C1 segment of cervical spinal cord (tissue), 14 donors: Measurements from ENCODE around the gene GOLM1.
"Not testable (repeated sequence)": the region's sequence is repeated elsewhere in the genome, so short reads cannot be mapped to it uniquely, and the experiment has no call there.

ENCODE experiments used
- DNase-seq, 14 donors: peaks; one replicate each; lab custom pipeline; 2025; lab: John Stamatoyannopoulos, UW

The GOLM1 gene, protein sequence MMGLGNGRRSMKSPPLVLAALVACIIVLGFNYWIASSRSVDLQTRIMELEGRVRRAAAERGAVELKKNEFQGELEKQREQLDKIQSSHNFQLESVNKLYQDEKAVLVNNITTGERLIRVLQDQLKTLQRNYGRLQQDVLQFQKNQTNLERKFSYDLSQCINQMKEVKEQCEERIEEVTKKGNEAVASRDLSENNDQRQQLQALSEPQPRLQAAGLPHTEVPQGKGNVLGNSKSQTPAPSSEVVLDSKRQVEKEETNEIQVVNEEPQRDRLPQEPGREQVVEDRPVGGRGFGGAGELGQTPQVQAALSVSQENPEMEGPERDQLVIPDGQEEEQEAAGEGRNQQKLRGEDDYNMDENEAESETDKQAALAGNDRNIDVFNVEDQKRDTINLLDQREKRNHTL

DNA sequence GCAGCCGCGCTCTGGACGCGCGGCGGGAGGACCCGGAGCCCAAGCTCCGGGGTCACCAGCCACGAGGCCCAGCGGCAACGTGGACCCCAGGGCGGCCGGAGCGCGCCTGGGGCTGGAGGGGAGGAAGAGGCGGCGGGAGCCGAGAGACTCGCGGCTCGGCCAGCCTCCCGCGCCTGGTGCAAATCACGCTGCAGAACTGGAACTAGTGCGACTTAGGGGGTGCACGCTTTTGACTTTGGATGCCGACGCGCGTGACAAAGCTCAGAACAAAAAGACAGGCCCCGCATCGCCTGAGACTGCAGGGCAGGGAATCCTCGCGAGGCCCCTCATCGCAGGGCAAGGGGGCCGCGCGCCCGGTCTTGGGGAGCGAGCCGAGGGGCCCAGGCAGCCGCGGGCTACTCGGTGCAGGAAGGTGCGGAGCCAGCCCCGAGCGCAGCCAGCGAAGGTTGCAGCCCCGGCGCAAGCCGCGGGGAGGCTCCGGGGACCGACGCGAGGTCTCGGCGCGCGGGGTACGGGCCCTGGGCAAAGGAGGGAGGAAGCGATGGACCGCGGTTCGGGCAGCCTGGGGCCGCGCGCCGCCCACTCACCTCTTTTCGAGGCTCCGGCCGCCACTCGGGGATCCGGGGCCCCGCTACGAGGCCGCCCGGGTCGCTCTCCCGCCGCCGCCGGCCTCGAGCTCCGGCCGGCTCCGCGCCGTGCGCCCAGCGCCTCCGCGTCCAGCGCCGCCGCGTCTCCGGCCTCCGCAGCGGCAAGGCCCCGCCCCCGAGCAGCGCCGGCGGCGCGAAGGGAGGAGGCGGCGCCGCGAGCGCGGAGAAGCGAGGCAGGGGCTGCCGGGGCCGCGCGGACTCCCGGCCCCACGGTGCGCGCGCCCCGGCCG lies at the start of gene GOLM1:
TSS of gene GOLM1 (minus strand) at position 735 of the 877 bp plus-strand sequence. CDS start 20,238 bp downstream, outside the sequence.
- DNase-seq = peak in 7 of 14 donors; percentile 11 to 73 (median 45)

DNA sequence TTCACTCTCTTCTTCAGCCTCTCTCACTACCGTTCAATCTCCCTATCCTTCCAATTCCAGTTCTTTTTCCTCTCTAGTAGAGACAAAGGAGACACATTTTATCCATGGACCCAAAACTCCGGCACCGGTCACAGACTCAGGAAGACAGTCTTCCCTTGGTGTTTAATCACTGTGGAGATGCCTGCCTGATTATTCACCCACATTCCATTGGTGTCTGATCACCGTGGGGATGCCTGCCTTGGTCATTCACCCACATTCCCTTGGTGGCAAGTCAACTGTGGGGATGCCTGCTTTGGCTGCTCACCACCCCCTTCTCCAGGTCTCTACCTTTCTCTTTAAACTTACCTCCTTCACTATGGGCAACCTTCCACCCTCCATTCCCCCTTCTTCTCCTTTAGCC lies 47.3 kb upstream of the GOLM1 start:
- DNase-seq = not testable (repeated sequence)

DNA sequence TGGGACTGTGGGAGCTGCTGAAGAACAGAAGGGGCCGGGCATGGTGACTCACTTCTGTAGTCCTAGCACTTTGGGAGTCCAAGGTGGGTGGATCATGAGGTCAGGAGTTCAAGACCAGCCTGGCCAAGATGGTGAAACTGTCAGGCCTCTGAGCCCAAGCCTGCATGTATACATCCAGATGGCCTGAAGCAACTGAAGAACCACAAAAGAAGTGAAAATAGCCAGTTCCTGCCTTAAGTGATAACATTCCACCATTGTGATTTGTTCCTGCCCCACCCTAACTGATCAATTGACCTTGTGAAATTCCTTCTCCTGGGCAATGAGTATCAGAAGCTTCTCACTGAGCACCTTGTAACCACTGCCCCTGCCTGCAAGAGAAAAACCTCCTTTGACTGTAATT lies 46.6 kb upstream of the GOLM1 start:
- not testable (repeated sequence) for DNase-seq

DNA sequence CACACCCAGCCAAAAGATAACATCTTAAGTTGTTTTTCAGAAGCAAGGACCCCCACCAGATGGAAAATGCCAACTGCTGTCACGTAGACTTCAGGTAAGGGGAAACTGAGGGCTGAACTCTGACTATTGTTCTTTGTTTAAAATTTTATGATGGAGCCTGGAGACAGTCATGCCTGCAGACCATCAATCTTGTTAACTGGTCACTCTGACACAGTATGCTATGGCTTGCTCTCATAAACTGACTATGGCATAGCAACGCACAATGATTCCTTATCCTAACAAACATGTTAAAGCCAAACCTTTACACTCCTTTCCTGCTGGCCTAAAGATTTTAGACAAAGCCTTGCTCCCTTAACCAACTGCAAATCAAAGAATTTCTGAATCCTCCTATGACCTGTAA lies 43.6 kb upstream of the GOLM1 start:
- DNase-seq = no peak

DNA sequence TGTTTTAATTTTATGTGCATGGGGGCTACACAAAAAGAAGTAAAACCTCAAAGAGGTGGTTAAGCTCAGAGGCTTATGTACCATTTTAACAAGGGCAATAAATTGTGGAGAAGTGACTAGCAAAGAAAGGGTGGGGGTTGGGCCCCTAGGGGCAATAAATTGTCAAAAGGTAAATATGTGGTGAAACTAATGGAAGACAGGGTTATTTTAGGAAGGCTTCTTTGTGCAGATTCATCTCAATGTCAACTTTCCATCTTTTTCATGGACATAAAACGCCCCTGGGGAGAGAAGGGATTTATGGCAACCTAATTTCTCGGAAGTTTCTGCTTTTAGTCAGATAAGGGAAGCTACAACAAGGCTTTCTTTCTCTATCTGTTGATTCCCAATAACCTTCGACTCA lies 42.5 kb upstream of the GOLM1 start:
- no peak for DNase-seq

DNA sequence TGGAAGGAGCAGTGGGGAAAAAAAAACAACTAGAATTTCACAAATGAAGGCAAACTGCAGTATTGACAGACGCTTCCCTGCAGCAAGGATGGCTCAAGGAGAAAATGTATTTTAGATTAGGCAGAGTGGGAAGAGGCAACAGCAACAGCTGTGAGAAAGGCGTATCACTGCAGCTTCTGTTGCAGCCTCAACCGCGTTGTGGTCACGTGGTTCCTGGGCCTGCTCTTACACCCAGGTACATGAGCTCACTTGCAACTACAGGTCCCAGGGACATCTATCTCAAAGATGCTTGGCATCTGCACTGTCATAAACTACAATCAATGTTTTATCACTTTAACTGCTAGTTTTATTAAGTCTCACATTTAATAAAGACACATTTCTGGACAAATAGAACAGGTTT lies 36.0 kb upstream of the GOLM1 start:
- DNase-seq = no peak

DNA sequence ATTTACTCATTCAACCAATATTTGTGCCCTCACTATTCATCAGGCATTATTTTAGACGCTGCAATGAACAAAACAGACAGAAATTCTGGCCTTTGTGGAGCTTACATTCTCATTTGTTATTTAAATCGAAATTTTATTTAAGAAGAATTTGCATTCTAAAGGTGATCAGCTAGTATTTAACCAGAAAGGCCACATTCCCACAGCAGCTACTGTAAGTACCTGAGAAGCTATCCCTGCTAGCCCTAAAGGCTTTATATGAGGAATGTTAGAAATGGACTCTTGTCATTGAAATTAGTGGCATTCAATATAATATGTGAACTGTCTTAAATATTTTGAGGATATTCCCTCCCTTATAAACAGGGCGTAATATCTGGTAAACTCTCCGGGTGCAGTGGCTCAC lies 35.0 kb upstream of the GOLM1 start:
- DNase-seq = no peak

DNA sequence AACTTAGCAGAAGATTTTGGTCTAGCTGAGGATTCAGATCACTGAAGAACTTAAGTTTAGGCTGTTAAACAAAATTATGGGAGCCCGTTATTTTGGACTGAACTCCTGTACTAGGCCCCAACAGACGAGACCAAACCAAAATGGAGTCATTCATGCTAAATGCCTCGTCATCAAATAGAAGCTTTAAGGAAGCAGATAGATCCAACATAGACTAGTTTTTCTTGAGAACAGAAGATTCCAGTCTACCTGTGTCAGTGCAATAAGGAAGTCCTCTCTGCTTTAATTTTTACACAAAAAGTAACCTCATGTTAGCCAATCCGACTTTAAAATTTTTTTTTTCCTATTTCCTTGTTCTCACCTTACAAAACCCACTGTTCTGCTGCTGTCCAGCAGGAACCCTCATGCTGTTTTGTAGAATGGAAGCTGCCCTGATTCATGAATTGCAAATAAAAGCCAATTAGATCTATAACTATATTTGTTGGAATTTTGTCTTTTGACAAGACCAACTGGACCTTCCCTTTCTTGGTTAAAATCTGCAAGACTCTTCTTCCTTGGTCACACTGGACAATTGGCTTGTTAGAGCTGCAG lies 29.0 kb upstream of the GOLM1 start:
- no peak for DNase-seq

DNA sequence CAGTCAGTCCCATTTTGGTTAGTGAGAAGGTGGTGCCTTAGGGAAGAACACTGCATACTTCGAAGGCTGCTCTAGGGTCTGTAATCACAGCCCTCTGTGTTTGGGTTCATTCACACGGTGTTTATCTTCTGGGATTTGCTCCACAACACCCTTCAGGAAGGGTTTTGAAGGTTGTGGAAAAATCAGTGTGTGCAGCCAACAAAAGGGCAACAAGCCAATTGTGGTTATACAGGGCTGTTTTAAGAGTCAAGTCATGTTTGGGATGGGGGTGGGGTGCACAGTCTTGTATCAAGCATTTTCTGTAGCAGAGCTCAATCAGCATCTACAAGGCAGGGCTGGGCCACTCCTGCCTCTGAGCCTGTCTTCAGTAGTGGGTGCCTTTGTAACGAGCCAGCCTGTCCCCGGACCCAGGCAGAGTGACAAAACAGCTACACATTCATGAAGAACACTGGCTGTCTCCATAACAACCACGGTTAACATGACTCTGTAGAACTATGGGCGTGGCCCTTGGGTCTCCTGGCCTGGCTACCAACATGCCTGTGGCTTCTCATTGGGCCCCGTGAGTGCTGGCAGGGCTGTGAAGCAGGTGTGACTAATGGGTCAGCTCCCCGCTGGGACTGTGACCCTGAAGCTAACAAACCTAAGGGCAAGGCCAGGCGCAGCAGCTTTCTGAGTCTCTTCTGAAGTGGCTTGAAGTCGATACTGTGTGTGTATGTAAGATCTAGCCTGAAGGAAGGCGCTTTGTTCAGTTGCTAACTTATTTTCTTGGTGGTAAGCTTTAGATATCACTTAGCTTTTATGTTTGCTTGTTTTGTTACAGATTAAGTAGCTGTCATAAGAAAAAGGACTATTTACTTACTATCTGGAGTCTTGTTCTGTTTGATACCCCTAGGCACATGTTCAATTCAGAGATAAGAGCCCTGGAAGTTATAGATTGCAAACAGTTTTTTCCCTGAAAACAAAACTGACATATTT lies 27.9 kb upstream of the GOLM1 start:
- DNase-seq = peak in 13 of 14 donors; percentile 4 to 79 (median 39)

DNA sequence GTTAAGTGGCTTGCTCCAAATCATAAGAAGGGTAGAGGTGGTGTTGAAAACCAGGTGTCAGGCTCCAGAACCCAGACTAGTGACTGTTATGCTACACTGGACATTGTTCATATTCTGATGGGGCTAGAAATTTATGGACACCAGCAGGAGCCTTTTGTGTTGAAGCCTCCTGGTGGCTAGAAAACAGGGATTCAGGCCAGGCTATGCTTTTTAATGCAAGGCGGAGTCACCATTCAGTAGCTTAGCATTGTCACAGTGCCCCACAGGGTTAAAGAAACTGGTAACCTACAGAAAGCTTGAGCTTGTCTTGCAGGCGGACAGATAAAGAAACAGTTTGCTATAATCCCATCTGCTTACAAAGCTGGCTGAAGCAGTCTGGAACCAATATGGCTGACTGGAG lies 23.0 kb upstream of the GOLM1 start:
- no peak for DNase-seq

DNA sequence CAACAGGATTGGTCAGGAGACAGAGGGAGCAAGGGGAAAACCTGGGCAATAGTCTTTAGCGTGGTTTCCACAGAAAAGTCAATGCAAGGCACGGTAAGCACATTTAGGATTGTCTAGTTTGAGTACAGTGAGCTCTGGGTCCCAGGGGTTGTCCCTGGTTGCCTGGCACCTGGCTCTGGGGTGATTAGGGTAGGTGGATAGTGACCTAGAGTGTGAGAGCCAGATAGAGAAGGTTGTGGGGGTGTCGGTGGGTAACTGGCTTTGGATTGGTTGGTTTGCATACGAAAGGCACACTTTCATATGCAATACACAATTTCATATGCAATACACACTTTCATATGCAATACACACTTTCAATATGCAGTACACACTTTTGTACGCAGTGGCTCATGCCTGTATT lies 20.1 kb upstream of the GOLM1 start:
- no peak for DNase-seq

DNA sequence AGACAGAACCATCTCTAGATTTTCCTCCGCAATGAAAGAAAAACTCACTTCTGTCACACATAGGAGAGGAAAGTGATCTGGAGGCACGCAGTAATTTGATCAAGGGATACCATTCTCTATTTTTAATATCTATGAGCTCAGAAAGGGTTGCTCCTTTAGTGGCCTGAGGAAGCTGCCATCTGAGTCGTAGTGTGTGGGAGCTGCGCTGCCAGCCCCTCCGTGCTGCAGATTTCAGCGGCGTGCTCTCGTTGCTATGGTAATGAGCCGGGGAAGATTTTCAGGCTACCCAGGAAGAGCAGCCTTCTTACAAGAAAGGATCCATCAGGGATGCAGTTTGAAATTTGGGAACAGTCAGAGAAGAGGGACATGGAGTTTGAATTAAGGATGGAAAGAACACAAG lies 17.1 kb upstream of the GOLM1 start:
- peak in 1 of 14 donors; percentile 1 for DNase-seq

DNA sequence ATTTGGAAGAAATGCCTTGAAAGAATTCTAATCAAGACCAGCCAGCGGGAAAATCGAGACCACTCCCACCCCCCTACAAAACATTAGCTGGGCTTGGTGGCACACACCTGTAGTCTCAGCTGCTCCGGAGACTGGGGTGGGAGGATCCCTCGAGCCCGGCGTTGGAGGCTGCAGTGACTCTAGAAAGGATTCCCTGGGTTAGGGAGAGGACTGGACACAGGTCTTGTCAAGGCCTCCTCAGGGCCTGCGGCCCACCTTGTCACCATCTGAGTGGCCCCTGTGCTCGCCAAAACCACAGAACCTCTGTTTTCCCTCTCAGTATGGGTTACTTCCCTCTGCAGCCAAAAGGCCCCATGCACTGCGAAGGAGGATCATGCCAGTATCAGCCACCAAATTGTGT lies 16.5 kb upstream of the GOLM1 start:
- no peak for DNase-seq

DNA sequence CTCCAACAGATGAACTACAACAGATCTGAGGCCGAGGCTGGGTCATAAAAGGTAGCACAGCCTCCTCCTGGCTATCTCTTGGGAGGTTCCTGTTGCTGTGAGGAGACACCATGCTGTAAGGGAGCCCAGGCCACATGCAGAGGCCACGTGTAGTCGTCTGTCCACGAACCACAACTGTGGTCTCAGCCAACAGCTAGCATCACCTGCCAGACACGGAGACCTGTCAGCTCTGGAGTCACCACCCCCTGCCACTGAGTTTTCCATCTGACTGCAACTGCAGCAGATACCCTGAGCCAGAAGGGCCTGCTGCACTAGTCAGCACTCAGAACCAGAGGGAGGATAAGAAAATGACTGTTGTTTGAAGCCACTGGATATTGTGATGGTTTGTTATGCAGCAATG lies 12.7 kb upstream of the GOLM1 start:
- DNase-seq = no peak

DNA sequence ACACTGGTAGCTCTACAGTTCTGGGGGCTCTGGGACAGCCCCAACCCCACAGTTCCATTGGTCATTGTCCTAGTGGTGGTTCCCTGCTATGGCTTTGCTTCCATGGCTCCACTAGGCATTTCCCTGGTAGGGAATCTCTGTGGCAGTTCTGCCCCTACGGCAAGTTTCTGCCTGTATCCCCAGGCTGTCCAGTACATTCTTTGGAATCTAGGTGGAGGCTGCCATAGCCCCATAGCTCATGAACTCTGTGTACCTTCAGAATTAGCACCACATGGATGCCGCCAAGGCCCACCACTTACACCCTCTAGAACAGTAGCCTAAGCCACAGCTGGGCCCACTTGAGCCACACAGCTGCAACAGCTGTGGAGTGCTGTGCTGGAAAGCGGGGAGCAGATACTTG lies 3.3 kb upstream of the GOLM1 start:
- no peak for DNase-seq

DNA sequence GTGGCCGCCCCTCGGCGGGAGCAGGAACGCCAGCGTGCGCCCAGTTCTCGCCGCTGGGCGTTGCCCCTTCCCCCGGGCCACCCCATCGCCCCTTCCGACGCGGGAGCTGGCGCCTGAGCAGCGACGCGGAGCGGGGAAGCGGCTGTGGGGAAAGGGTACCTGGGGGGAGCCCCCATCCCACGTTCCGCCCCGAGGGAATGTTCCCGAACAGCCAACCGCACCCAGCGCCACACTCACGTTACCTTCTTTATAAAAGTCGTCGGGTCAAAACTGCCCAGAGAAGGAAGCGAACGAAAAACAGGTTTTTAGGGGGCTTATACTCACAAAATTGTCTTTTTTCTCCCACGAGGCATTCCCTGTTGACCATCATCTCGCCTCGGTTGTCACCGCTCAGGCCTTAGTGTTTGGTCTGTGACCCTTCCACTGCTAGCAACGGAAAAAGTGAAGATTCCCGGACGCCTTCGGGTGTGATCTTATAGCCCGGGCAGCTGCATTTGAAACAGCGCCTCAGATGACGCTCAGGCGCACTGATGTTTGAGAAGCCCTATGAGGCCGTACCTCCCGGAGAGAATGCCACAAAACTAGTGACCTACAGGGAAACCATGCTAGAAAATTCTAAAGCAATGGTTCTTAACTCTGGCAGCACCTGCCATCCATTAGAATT lies 475 bp upstream of the GOLM1 start:
- DNase-seq = peak in 5 of 14 donors; percentile 21 to 60 (median 40)

DNA sequence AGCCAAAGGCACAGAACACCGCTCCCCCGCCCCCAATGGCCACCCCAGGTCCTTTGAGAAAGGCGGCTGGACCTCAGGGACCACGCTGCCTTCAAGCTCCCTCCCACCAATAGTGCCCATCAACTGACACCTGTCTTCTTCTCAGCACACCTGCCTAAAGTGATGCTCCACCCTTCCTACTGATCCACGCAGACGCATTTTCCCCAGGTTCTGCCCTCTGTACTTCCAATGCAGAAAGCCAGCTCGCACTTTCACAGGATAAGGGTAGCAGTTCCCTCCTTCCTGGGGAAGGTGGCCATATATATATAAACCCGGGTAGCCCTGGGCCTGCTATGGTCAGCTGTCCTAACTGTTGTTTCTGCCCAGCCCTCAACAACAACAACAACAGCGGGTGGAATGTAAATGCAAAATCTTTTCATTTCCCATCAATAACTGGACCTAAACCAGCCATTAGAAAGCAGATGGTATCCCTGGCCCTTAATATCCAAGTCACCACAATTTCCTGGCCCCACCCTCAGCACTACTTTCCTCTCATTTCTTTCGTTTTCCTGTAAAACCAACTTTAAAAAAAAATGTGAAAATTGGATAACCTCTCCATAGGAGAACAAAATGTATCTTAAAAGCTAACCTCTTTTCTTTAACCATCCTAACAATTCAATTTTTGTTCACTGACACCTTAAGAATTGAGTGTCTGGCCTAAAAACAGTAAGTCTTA lies 1.7 kb downstream of the GOLM1 start:
- no peak for DNase-seq

DNA sequence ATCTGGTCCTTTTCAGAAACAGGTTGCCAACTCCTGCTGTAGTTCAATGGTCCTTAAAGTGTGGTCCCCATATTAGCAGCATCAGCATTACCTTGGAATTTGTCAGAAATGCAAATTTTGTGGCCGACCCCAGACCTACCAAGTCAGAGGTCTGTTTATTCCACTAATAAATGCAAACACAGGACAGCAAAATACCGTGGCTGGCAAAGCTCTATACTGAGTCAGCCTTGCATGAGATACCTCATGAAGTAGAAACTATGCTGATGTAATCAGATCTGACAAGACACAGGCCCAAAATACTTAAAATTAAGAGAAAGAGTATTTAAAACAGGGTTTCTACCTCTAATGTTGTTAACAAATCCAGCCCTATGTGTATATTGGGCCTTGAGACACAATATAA lies 3.0 kb downstream of the GOLM1 start:
- DNase-seq = no peak

DNA sequence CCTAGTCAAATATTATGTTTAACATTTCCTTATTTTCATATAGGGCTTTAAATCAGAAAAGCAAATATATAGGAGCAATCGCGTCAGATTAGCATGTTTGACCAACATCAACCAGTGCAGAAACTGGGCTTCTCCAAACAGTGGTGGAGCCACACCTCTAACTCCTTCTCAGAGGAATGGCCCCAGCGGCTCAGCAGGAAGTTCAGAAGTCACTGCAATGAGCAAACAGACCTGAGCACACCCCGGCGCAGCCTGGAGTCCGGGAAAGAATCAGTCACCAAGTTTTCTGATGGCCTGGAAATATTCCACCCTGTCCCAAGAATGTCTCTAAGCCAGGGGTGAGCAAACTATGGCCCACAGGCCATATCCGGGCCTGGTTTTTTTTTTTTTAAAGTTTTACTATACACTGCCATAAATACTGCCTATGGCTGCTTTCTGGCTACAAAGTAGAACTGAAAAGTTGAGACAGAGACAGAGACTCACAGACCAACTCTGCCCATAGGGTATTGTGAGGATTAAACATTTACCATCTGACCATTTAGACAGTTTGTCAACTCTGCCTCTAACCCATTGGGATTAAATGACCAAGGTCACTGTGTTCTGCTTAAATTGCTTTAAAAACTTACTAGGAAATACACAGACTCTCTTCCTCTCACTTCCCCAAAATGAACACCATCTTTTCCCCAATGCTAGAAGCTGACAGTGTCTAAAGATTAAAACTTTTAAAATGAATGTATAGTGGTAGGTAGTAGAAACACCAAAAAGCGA lies 5.4 kb downstream of the GOLM1 start:
- DNase-seq = no peak
